H1 (cell line): ENCODE data around the gene PRKCA. TPM values are rescaled to one million over a fixed set of nuclear protein-coding genes. Genes with fewer than 3 reads are reported as not detected.

Experiments used
- CTCF ChIA-PET: fragments of 300-600 bp; sonication (Branson Sonifier 250); formaldehyde crosslinking; loops from one replicate; lab custom pipeline; 2021; ENCODE audit not compliant: partially characterized antibody; lab: Charles Lee
- POLR2A ChIA-PET: fragments of 300-600 bp; sonication (Branson Sonifier 250); formaldehyde crosslinking; loops from one replicate; lab custom pipeline; 2021; ENCODE audit warnings: inconsistent platforms; ENCODE audit not compliant: partially characterized antibody; lab: Charles Lee
- DNase-seq, 2 experiments: peaks; one replicate each; pipeline versions ENCODE4 v3.0.0 to v3.0.0-alpha.2; 2010 to 2022; ENCODE audit warnings: low spot score in 2 of 2, low read depth in 1 of 2, mixed read lengths in 1 of 2
- FAIRE-seq: peaks from 2 replicates; lab custom pipeline; 2011; peaks lifted over from hg19 to GRCh38; lab: Jason Lieb, UNC
- H2AFZ ChIP-seq: 2 replicates; pipeline ENCODE4 v1.8.1; 2012; ENCODE audit warnings: low read length, inconsistent platforms
- H2AK5ac ChIP-seq: 2 replicates; pipeline ENCODE4 v1.6.1; 2013; ENCODE audit warnings: low read depth, low read length
- H2BK120ac ChIP-seq: replicated peaks from 2 replicates; pipeline ENCODE3; 2013; ENCODE audit warnings: low read depth, low read length, inconsistent platforms
- H2BK12ac ChIP-seq: 2 replicates; pipeline ENCODE4 v1.6.1; 2013; ENCODE audit warnings: low read depth, low read length
- H2BK15ac ChIP-seq: 2 replicates; pipeline ENCODE4 v1.6.1; 2013; ENCODE audit warnings: low read length
- H2BK20ac ChIP-seq: 2 replicates; pipeline ENCODE4 v1.6.1; 2013; ENCODE audit warnings: low read length
- H2BK5ac ChIP-seq: 2 replicates; pipeline ENCODE4 v1.6.1; 2013; ENCODE audit warnings: low read depth, low read length
- H3K14ac ChIP-seq: 2 replicates; pipeline ENCODE4 v1.6.1; 2013; ENCODE audit warnings: inconsistent platforms; ENCODE audit not compliant: insufficient read length
- H3K18ac ChIP-seq: 2 replicates; pipeline ENCODE4 v1.6.1; 2013; ENCODE audit warnings: low read length; ENCODE audit errors: extremely low read depth
- H3K23ac ChIP-seq: 2 replicates; pipeline ENCODE4 v1.6.1; 2013; ENCODE audit warnings: inconsistent platforms; ENCODE audit not compliant: insufficient read length
- H3K23me2 ChIP-seq: 2 replicates; pipeline ENCODE4 v1.6.1; 2013; ENCODE audit warnings: low read depth, low read length
- H3K27ac ChIP-seq: 2 replicates; pipeline ENCODE4 v1.6.1; 2011; ENCODE audit warnings: low read depth, low read length, inconsistent platforms
- H3K27me3 ChIP-seq, 4 experiments: replicated peaks in 1 of 4; 1 replicate in 1 of 4; 2 replicates in 3 of 4; pipeline versions ENCODE4 v1.6.1 to v1.8.1; 2011 to 2013; ENCODE audit warnings: low read length in 3 of 4, mild to moderate bottlenecking in 3 of 4, inconsistent platforms in 2 of 4, mixed read lengths in 2 of 4, moderate library complexity in 1 of 4; ENCODE audit not compliant: control insufficient read depth in 3 of 4, insufficient read depth in 3 of 4; ENCODE audit errors: extremely low read depth in 1 of 4
- H3K36me3 ChIP-seq, 4 experiments: 2 replicates each; pipeline versions ENCODE4 v1.6.1 to v1.8.1; 2011 to 2013; ENCODE audit warnings: mild to moderate bottlenecking in 4 of 4, low read length in 3 of 4, moderate library complexity in 2 of 4, control low read depth in 1 of 4, inconsistent platforms in 1 of 4; ENCODE audit not compliant: insufficient read depth in 4 of 4, control insufficient read depth in 2 of 4
- H3K4ac ChIP-seq: replicated peaks from 2 replicates; pipeline ENCODE3; 2013; ENCODE audit warnings: low read length, low read depth, mixed read lengths, inconsistent platforms; ENCODE audit not compliant: insufficient read length
- H3K4me1 ChIP-seq, 4 experiments: replicated peaks in 1 of 4; 1 replicate in 1 of 4; 2 replicates in 3 of 4; pipeline versions ENCODE4 v1.6.1 to v1.8.1; 2011 to 2013; ENCODE audit warnings: low read length in 3 of 4, inconsistent platforms in 2 of 4, mixed read lengths in 1 of 4; ENCODE audit not compliant: insufficient read depth in 4 of 4, control insufficient read depth in 3 of 4
- H3K4me2 ChIP-seq, 2 experiments: 2 replicates each; pipeline versions ENCODE4 v1.6.1 to v1.8.1; 2011 to 2013; ENCODE audit warnings: low read depth in 2 of 2, low read length in 2 of 2, control low read depth in 1 of 2, inconsistent platforms in 1 of 2, mild to moderate bottlenecking in 1 of 2; ENCODE audit not compliant: insufficient read depth in 1 of 2
- H3K4me3 ChIP-seq, 4 experiments: fragments of 200-600, 300-600 bp in 1 of 4; sonication (generic), shearing (Covaris generic), sonication (Bioruptor Twin) in 1 of 4; 2 replicates each; pipeline versions ENCODE4 v1.5.1 to v1.8.1; 2011 to 2016; ENCODE audit warnings: low read length in 4 of 4, low read depth in 3 of 4, control low read depth in 2 of 4, inconsistent platforms in 2 of 4, mild to moderate bottlenecking in 2 of 4, mixed read lengths in 1 of 4, moderate library complexity in 1 of 4; ENCODE audit not compliant: insufficient read depth in 2 of 4; ENCODE audit errors: extremely low read depth in 1 of 4
- H3K56ac ChIP-seq: replicated peaks from 2 replicates; pipeline ENCODE3; 2013; ENCODE audit warnings: low read depth, mild to moderate bottlenecking, mixed read lengths, low read length, inconsistent platforms; ENCODE audit not compliant: insufficient read length
- H3K79me1 ChIP-seq: 2 replicates; pipeline ENCODE4 v1.6.1; 2013; ENCODE audit warnings: low read depth, low read length, control low read depth
- H3K79me2 ChIP-seq, 2 experiments: 2 replicates each; pipeline versions ENCODE4 v1.6.1 to v1.8.1; 2012 to 2013; ENCODE audit warnings: low read length in 2 of 2, mild to moderate bottlenecking in 2 of 2, inconsistent platforms in 1 of 2; ENCODE audit not compliant: insufficient read depth in 2 of 2, control insufficient read depth in 1 of 2
- H3K9ac ChIP-seq, 4 experiments: replicated peaks in 1 of 4; 1 replicate in 1 of 4; 2 replicates in 3 of 4; pipeline versions ENCODE4 v1.6.1 to v1.8.1; 2011 to 2013; ENCODE audit warnings: low read depth in 3 of 4, low read length in 3 of 4, control low read depth in 2 of 4, mild to moderate bottlenecking in 2 of 4, moderate library complexity in 2 of 4, inconsistent platforms in 1 of 4; ENCODE audit errors: extremely low read depth in 1 of 4
- H3K9me3 ChIP-seq, 2 experiments: 2 replicates each; pipeline versions ENCODE4 v1.6.1 to v1.8.1; 2012 to 2013; ENCODE audit warnings: mild to moderate bottlenecking in 2 of 2, moderate library complexity in 2 of 2, control low read depth in 1 of 2, inconsistent platforms in 1 of 2, low read depth in 1 of 2, low read length in 1 of 2, mixed read lengths in 1 of 2; ENCODE audit not compliant: insufficient read depth in 2 of 2
- H4K20me1 ChIP-seq, 2 experiments: replicated peaks in 1 of 2; 2 replicates each; pipeline versions ENCODE3 to v1.8.1; 2011 to 2013; ENCODE audit warnings: inconsistent platforms in 2 of 2, low read length in 2 of 2, mild to moderate bottlenecking in 1 of 2; ENCODE audit not compliant: insufficient read depth in 2 of 2, control insufficient read depth in 1 of 2
- H4K5ac ChIP-seq: 2 replicates; pipeline ENCODE4 v1.6.1; 2013; ENCODE audit warnings: low read length, low read depth, mixed read lengths, inconsistent platforms; ENCODE audit not compliant: insufficient read length
- H4K8ac ChIP-seq: 2 replicates; pipeline ENCODE4 v1.8.0; 2013; ENCODE audit warnings: mild to moderate bottlenecking, moderate library complexity, low read length, inconsistent platforms; ENCODE audit not compliant: insufficient read depth; ENCODE audit errors: extremely low read depth
- H4K91ac ChIP-seq: replicated peaks from 2 replicates; pipeline ENCODE3; 2013; ENCODE audit warnings: low read length, mixed read lengths, inconsistent platforms; ENCODE audit not compliant: insufficient read length
- BCL11A ChIP-seq, 2 experiments: IDR thresholded peaks; one replicate each; pipeline ENCODE4 v1.6.1; 2011; ENCODE audit warnings: low read depth in 2 of 2, low read length in 2 of 2, mild to moderate bottlenecking in 2 of 2
- CBX8 ChIP-seq: fragments of 300-800, 300-1000 bp; sonication (generic); IDR thresholded peaks from 2 replicates; pipeline ENCODE4 v1.7.1; 2016; ENCODE audit warnings: low read depth, low read length, borderline replicate concordance
- E2F6 ChIP-seq: IDR thresholded peaks from 2 replicates; pipeline ENCODE4 v1.6.1; 2012; ENCODE audit warnings: inconsistent platforms
- EP300 ChIP-seq, 2 experiments: IDR thresholded peaks; 1 replicate in 1 of 2; 2 replicates in 1 of 2; pipeline ENCODE4 v1.6.1; 2011 to 2012; ENCODE audit warnings: low read depth in 2 of 2, low read length in 2 of 2, mild to moderate bottlenecking in 2 of 2, borderline replicate concordance in 1 of 2, inconsistent platforms in 1 of 2, moderate library complexity in 1 of 2
- HDAC6 ChIP-seq: IDR thresholded peaks from one replicate; pipeline ENCODE4 v1.7.1; 2012; ENCODE audit warnings: low read depth, mild to moderate bottlenecking, inconsistent platforms, low read length, moderate library complexity
- KDM5A ChIP-seq: fragments of 200-600 bp; IDR thresholded peaks from 2 replicates; pipeline ENCODE4 v1.7.1; 2012; ENCODE audit warnings: mild to moderate bottlenecking, low read length, inconsistent platforms, mixed read lengths
- MAX ChIP-seq: IDR thresholded peaks from 2 replicates; pipeline ENCODE4 v1.6.1; 2012; ENCODE audit warnings: inconsistent platforms
- NANOG ChIP-seq: IDR thresholded peaks from 2 replicates; pipeline ENCODE4 v1.6.1; 2011; ENCODE audit warnings: low read length, low read depth, mild to moderate bottlenecking, inconsistent platforms; ENCODE audit not compliant: insufficient read depth, poor library complexity, severe bottlenecking
- RBBP5 ChIP-seq: IDR thresholded peaks from 2 replicates; pipeline ENCODE4 v1.7.1; 2012; ENCODE audit warnings: low read depth, mild to moderate bottlenecking, inconsistent platforms, low read length, moderate library complexity, borderline replicate concordance
- SIRT6 ChIP-seq: IDR thresholded peaks from one replicate; pipeline ENCODE4 v1.7.1; 2012; ENCODE audit warnings: low read length, inconsistent platforms
- SIX5 ChIP-seq: IDR thresholded peaks from 2 replicates; pipeline ENCODE4 v1.6.1; 2011; ENCODE audit warnings: mild to moderate bottlenecking, low read depth, low read length
- SP1 ChIP-seq: IDR thresholded peaks from 2 replicates; pipeline ENCODE4 v1.6.1; 2011; ENCODE audit warnings: low read depth, low read length
- TAF1 ChIP-seq: IDR thresholded peaks from 2 replicates; pipeline ENCODE4 v1.6.1; 2011; ENCODE audit warnings: mild to moderate bottlenecking, low read depth, low read length
- TEAD4 ChIP-seq: IDR thresholded peaks from 2 replicates; pipeline ENCODE4 v1.6.1; 2012; ENCODE audit warnings: low read depth, low read length, inconsistent platforms, mixed read lengths
- WGBS, 2 experiments: shearing (Covaris generic) in 1 of 2; methylation state at CpG; one replicate each; pipeline versions ENCODE4 v1.1.6 to v1.1.7; 2013 to 2015; ENCODE audit warnings: low lambda C conversion rate in 2 of 2, mixed read lengths in 2 of 2, inconsistent platforms in 1 of 2, low coverage in 1 of 2, missing lambda C conversion rate in 1 of 2; ENCODE audit not compliant: insufficient replicate concordance in 2 of 2, insufficient coverage in 1 of 2, insufficient read length in 1 of 2; ENCODE audit errors: extremely low coverage in 1 of 2, missing lambda C conversion rate in 1 of 2; 5-methylcytosine and 5-hydroxymethylcytosine counted together
- polyA plus RNA-seq, 7 experiments: library from polyadenylated mRNA; depleted of rRNA in 3 of 7; stranded (reverse) in 5 of 7; unstranded in 2 of 7; fragments of >200 nt in 5 of 7; fragments of 200-250 nt in 2 of 7; gene quantifications; 1 replicate in 5 of 7; 2 replicates in 1 of 7; 4 replicates in 1 of 7; pipeline versions ENCODE4 v1.2.1 to v1.2.3, GENCODE V29; 2011 to 2013; ENCODE audit warnings: missing spikeins in 2 of 7, mixed read lengths in 2 of 7
- total RNA-seq: library from RNA; stranded (reverse); fragmentation: NEBNext Ultra II Directional; extraction: Animal tissue kit (Norgen Biotek cat#: 25700); gene quantifications from 2 replicates; pipeline ENCODE4 v1.2.1, GENCODE V29; 2021

The PRKCA gene
- total and polyA plus RNA-seq, 2 of the 8 experiments (the other 6 are each of a cell fraction or from before 2014, with no cell fraction given): 5.8 to 17.8 TPM

DNA sequence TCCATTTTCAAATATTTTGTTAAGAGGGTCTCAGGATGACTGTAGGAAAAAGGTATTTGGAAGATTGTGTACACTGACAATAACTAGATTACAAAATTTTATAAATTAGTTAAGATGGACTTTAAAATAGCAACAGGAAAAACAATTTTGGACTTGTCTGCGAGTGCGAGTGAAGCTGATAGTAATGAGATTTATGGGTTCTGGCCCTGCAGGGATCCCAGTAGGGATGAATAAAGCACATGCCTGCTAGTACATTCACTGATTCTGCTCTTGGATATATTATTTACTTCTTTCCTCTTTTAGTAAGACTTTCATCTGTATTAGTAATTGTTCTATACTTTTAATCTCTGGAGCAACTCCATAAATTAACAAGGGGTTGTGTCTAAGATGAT is 28.2 kb downstream of the PRKCA start:
- H3K14ac ChIP-seq: no peak overlapping the region
- H3K79me2 ChIP-seq: peaks cover 0 to 5% of the 10 kb centered on the region in 2 experiments; a peak in 1 of 4 replicates
- H2BK15ac ChIP-seq: no peak overlapping the region
- no peak overlapping the region for H2BK12ac ChIP-seq
- H3K9ac ChIP-seq: no peak overlapping the region
- no peak overlapping the region for H2AK5ac ChIP-seq
- H3K9me3 ChIP-seq: no peaks in the 10 kb centered on the region
- H3K23me2 ChIP-seq: no peaks in the 10 kb centered on the region
- no peak for FAIRE-seq
- H4K5ac ChIP-seq: no peak overlapping the region
- no peak for DNase-seq
- no peak overlapping the region for H3K23ac ChIP-seq
- H2AFZ ChIP-seq: no peak overlapping the region
- H3K27me3 ChIP-seq: no peaks in the 10 kb centered on the region
- H4K8ac ChIP-seq: no peak overlapping the region
- no peak overlapping the region for H4K91ac ChIP-seq
- H3K18ac ChIP-seq: no peak overlapping the region
- no peak overlapping the region for H3K4me2 ChIP-seq
- H3K4ac ChIP-seq: no peak overlapping the region
- H2BK5ac ChIP-seq: no peak overlapping the region
- no peak overlapping the region for H3K4me3 ChIP-seq
- no peak overlapping the region for H3K27ac ChIP-seq
- H3K4me1 ChIP-seq: no peaks in the 10 kb centered on the region
- CTCF ChIA-PET: interaction anchor here (0.7 to 1.9 kb wide), 2 partner anchors 20 to 368 kb away, joined by 3 to 6 read pairs; no protein-coding TSS in a partner anchor
- no peaks in the 10 kb centered on the region for H4K20me1 ChIP-seq
- WGBS, 2 experiments: 96% methylated on average over 2 of the region's 2 CpGs; no CpG with 5 or more reads in 1 of the 2 experiments
- no peaks in the 10 kb centered on the region for H3K79me1 ChIP-seq
- POLR2A ChIA-PET: no interaction called here
- H3K56ac ChIP-seq: no peak overlapping the region
- no peaks in the 10 kb centered on the region for H3K36me3 ChIP-seq
- no peak overlapping the region for H2BK20ac ChIP-seq
- no peak overlapping the region for H2BK120ac ChIP-seq
- TF ChIP-seq E2F6 (no peak), NANOG (no peak), SP1 (no peak), SIX5 (no peak), HDAC6 (no peak), RBBP5 (no peak), TAF1 (no peak), KDM5A (no peak), EP300 (IDR thresholded peaks at IDR 0.05; ENCODE audit: borderline replicate concordance in 1 of 2, low read depth in 2 of 2, low read length in 2 of 2) (no peak), BCL11A (IDR thresholded peaks at IDR 0.05; ENCODE audit: low read depth in 2 of 2, low read length in 2 of 2) (no peak), TEAD4 (no peak), CBX8 (no peak), SIRT6 (no peak), MAX (no peak)
